Esophagus squamous epithelium (tissue), 5 donors: ENCODE measurements around the gene C10orf53. TPM values are rescaled to one million over a fixed set of nuclear protein-coding genes. Genes with fewer than 3 reads are reported as not detected.

Experiments
- DNase-seq: peaks from one replicate; lab custom pipeline; 2025; lab: John Stamatoyannopoulos, UW
- H3K27ac ChIP-seq, 4 donors: fragments of 200-600 bp; sonication (generic); one replicate each; pipeline ENCODE4 v1.5.1; 2016 to 2019; ENCODE audit warnings: mild to moderate bottlenecking in 1 of 4
- H3K27me3 ChIP-seq, 4 donors: fragments of 200-600 bp; sonication (generic); 1 replicate in 3 of 4; 2 replicates in 1 of 4; pipeline versions ENCODE4 v1.5.1 to v1.6.0; 2017 to 2021; ENCODE audit warnings: antibody characterized with exemption in 1 of 4
- H3K36me3 ChIP-seq, 3 donors: fragments of 200-600 bp; sonication (generic); one replicate each; pipeline ENCODE4 v1.5.1; 2016 to 2019
- H3K4me1 ChIP-seq, 3 donors: fragments of 200-600 bp; sonication (generic); one replicate each; pipeline ENCODE4 v1.5.1; 2017 to 2019
- H3K4me3 ChIP-seq, 4 donors: fragments of 200-600 bp; sonication (generic); 1 replicate in 3 of 4; 2 replicates in 1 of 4; pipeline ENCODE4 v1.5.1; 2016 to 2019; ENCODE audit warnings: mild to moderate bottlenecking in 2 of 4, moderate library complexity in 1 of 4
- H3K9me3 ChIP-seq, 3 donors: fragments of 200-600 bp; sonication (generic); one replicate each; pipeline ENCODE4 v1.5.1; 2016 to 2019
- CTCF ChIP-seq, 6 experiments: fragments of 450-650 bp in 4 of 6; fragments of 200-600 bp in 2 of 6; sonication (generic) in 2 of 6; IDR thresholded peaks; one replicate each; pipeline ENCODE4 v1.5.1; 2016 to 2019; ENCODE audit warnings: antibody characterized with exemption in 6 of 6, mild to moderate bottlenecking in 4 of 6, moderate library complexity in 4 of 6
- POLR2A ChIP-seq, 4 donors: fragments of 450-650 bp; IDR thresholded peaks; one replicate each; pipeline ENCODE4 v1.6.1; 2017; ENCODE audit warnings: antibody characterized with exemption in 4 of 4, mild to moderate bottlenecking in 4 of 4, moderate library complexity in 3 of 4
- WGBS, 2 donors: methylation state at CpG; one replicate each; pipeline ENCODE4 v1.1.5; 2018; 5-methylcytosine and 5-hydroxymethylcytosine counted together
- intact Hi-C: fragments of 100-400 bp; cut with DNase I; formaldehyde crosslinking; loops from one replicate; pipeline ENCODE4 v1.15.0; 2022
- total RNA-seq, 4 donors: library from RNA; depleted of rRNA; stranded (reverse); fragments of >200 nt; gene quantifications; one replicate each; pipeline ENCODE4 v1.1.0, GENCODE V29; 2016
- donor health status: DM: yes; HTN: yes; CAD: no.

The C10orf53 gene
- total RNA-seq, 4 donors from 2014 or later = not detected

GRCh38 chr10:49652421-49653272 lies 26.8 kb upstream of the C10orf53 start:
- DNase-seq = no peak
- Histone ChIP-seq H3K9me3 (no peaks in the 10 kb centered on the region), H3K4me3 (no peak overlapping the region), H3K27me3 (peaks cover 0 to 37% (median 0%) of the 10 kb centered on the region in 4 donors), H3K4me1 (no peaks in the 10 kb centered on the region), H3K36me3 (no peaks in the 10 kb centered on the region), H3K27ac (no peak overlapping the region)
- intact Hi-C loops = no loop called here
- TF ChIP-seq CTCF (IDR thresholded peaks at IDR 0.05) (no peak), POLR2A (IDR thresholded peaks at IDR 0.05) (no peak)
- whole genome bisulfite sequencing, 2 donors = 65 to 72% methylated on average over 14 to 15 of the region's 15 CpGs

GRCh38 chr10:49653273-49653929 lies 26.1 kb upstream of the C10orf53 start:
- Histone ChIP-seq H3K9me3 (no peaks in the 10 kb centered on the region), H3K27me3 (peaks cover 0 to 32% (median 0%) of the 10 kb centered on the region in 4 donors), H3K27ac (no peak overlapping the region), H3K4me1 (no peaks in the 10 kb centered on the region), H3K36me3 (no peaks in the 10 kb centered on the region), H3K4me3 (no peak overlapping the region)
- 70 to 90% methylated on average over 4 to 6 of the region's 11 CpGs for WGBS, 2 donors
- TF ChIP-seq CTCF (IDR thresholded peaks at IDR 0.05) (no peak), POLR2A (IDR thresholded peaks at IDR 0.05) (no peak)
- no peak for DNase-seq
- intact Hi-C loops = no loop called here

DNA sequence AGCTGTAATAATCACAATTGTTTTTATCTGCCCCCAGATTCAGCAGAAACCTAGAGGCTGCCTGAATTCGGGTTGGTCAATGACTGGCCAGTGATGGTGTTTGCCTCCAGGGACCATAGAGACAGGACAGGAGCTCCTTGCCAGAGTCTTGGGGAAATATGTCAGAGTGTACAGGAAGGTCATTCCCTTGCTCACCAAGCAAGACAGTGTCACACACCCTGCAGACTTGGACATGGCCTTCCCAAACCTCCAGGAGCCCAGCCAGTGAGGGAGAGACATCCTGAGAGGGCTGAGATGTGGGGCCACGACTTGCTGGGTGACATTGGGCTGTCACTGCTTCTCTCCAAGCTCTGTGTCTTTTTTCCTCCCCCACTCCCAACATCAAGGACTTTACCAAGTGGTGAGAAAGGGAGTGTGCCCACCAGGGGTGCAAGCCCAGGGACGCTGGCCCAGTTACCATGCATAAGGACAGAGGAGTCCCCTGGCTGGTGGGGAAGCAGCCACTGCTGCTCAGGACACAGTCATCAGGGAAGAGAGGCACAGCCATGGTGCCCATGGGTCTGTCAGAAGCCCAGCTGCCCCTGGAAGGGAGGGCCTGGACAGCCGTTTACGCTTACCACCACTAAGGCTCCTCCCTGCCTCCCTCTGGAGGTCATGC lies 25.3 kb upstream of the C10orf53 start:
- intact Hi-C loops = no loop called here
- Histone ChIP-seq H3K9me3 (peaks cover 0 to 3% (median 0%) of the 10 kb centered on the region in 3 donors), H3K27ac (no peak overlapping the region), H3K4me1 (no peaks in the 10 kb centered on the region), H3K4me3 (no peak overlapping the region), H3K27me3 (peaks cover 0 to 26% (median 0%) of the 10 kb centered on the region in 4 donors), H3K36me3 (no peaks in the 10 kb centered on the region)
- WGBS, 2 donors = 0 to 42% methylated on average over 1 to 4 of the region's 5 CpGs
- DNase-seq = no peak
- TF ChIP-seq POLR2A (IDR thresholded peaks at IDR 0.05) (no peak), CTCF (IDR thresholded peaks at IDR 0.05) (no peak)

GRCh38 chr10:49655099-49655498 lies 24.4 kb upstream of the C10orf53 start:
- no peak for DNase-seq
- no peak overlapping the region for H3K27ac ChIP-seq
- H3K36me3 ChIP-seq = no peaks in the 10 kb centered on the region
- H3K4me1 ChIP-seq = no peaks in the 10 kb centered on the region
- intact Hi-C loops = no loop called here
- TF ChIP-seq CTCF (IDR thresholded peaks at IDR 0.05) (no peak), POLR2A (IDR thresholded peaks at IDR 0.05) (no peak)
- peaks cover 0 to 13% (median 0%) of the 10 kb centered on the region in 3 donors for H3K9me3 ChIP-seq
- H3K27me3 ChIP-seq = peaks cover 0 to 19% (median 0%) of the 10 kb centered on the region in 4 donors
- H3K4me3 ChIP-seq = no peak overlapping the region
- WGBS, 2 donors = 84 to 93% methylated on average over 8 to 18 of the region's 18 CpGs
